Thyroid gland (tissue), 4 donors: ENCODE data around the gene ENAH.

ENCODE experiments used
- CTCF ChIP-seq, 6 experiments: fragments of 200-600 bp in 3 of 6; fragments of 450-650 bp in 3 of 6; sonication (generic) in 3 of 6; IDR thresholded peaks; one replicate each; pipeline ENCODE4 v1.5.1; 2016 to 2019; ENCODE audit warnings: antibody characterized with exemption in 6 of 6, mild to moderate bottlenecking in 2 of 6, inconsistent platforms in 1 of 6, moderate library complexity in 1 of 6
- POLR2A ChIP-seq, 2 donors: fragments of 450-650 bp; IDR thresholded peaks; one replicate each; pipeline ENCODE4 v1.6.1; 2017; ENCODE audit warnings: antibody characterized with exemption in 2 of 2, mild to moderate bottlenecking in 2 of 2, moderate library complexity in 1 of 2

DNA sequence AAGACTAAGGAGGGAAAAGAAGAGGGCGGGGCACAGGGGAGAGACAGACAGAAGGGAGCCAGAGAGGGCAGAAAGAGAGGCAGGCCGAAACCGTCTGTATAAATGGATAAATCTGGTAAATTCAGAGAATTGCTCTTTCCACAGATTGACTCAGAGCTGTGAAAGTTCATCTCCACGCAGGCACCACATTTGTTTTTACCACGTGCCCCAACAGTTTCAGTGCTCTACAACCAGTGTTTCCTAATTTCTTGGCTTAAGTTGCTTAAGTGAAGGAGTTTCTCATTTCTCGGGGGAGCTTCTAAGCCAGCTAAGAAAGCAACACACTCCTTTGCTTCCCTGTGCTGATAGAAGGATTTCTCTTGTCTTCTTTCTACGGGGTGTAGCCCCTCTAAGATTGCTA, 87.1 kb downstream of the ENAH start:
- no peak for TF ChIP-seq CTCF (IDR thresholded peaks at IDR 0.05)
- TF ChIP-seq POLR2A (IDR thresholded peaks at IDR 0.05) = no peak
